Measurements from ENCODE around the gene RPS15. TPM values are rescaled to one million over a fixed set of nuclear protein-coding genes. Genes with fewer than 3 reads are reported as not detected.

Gene RPS15
- total RNA-seq, 4 donors from 2014 or later, result 1,297 to 2,978 (median 2,171) TPM

DNA sequence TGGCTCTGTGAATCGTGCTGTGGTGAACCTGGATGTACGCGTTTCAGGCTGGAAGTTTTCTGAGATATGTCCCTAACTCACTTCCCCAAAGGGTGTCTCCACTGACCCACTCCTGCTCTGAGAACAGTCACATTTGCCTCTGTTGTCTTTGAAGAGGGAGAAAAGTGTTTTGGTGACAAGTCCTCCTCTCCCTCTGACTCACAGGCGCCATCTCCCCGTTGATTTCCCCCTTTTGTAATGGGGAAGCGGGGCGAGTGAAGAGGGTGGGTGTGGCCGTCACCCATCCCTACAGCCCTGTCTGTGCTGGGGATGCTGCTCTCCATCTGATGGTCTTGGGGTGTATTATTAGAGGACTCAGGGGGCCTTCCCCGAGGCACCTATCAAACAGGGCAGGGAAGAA is 21.3 kb downstream of the RPS15 start:
- intact Hi-C loops (cut with DNase I), result no loop called here
- WGBS, result 88% methylated on average over 9 of the region's 9 CpGs

GRCh38 chr19:1460033-1460995 is 22.1 kb downstream of the RPS15 start:
- peaks cover 0 to 53% (median 26%) of the 10 kb centered on the region in 4 donors for H3K27me3 ChIP-seq
- TF ChIP-seq CTCF (IDR thresholded peaks at IDR 0.05), result no peak
- no peak for TF ChIP-seq EP300 (IDR thresholded peaks at IDR 0.05)
- no peak for TF ChIP-seq POLR2A (IDR thresholded peaks at IDR 0.05; ENCODE audit: low read depth)
- TF ChIP-seq POLR2AphosphoS5 (IDR thresholded peaks at IDR 0.05), result no peak
- H3K36me3 ChIP-seq, result peaks cover 0 to 22% (median 17%) of the 10 kb centered on the region in 4 donors
- no peak overlapping the region for H3K27ac ChIP-seq (replicated peaks in 1 of 4)
- intact Hi-C loops (cut with DNase I), result no loop called here
- WGBS, result 92% methylated on average over 32 of the region's 36 CpGs
- no peak overlapping the region for H3K4me3 ChIP-seq
- DNase-seq (ENCODE audit: extremely low spot score), result no peak
- peaks cover 2 to 23% (median 18%) of the 10 kb centered on the region in 4 donors for H3K4me1 ChIP-seq
- H3K9me3 ChIP-seq, result no peaks in the 10 kb centered on the region

More for the DNA sequence above, 21.3 kb downstream of the RPS15 start:
- no peak for DNase-seq (ENCODE audit: extremely low spot score)
- Histone ChIP-seq H3K27ac (replicated peaks in 1 of 4) (no peak overlapping the region), H3K4me3 (no peak overlapping the region), H3K9me3 (no peaks in the 10 kb centered on the region), H3K36me3 (peaks cover 0 to 22% (median 17%) of the 10 kb centered on the region in 4 donors), H3K27me3 (peaks cover 0 to 53% (median 34%) of the 10 kb centered on the region in 4 donors), H3K4me1 (peaks cover 6 to 26% (median 21%) of the 10 kb centered on the region in 4 donors)
- no peak for TF ChIP-seq POLR2A (IDR thresholded peaks at IDR 0.05; ENCODE audit: low read depth)
- no peak for TF ChIP-seq POLR2AphosphoS5 (IDR thresholded peaks at IDR 0.05)
- no peak for TF ChIP-seq EP300 (IDR thresholded peaks at IDR 0.05)
- TF ChIP-seq CTCF (IDR thresholded peaks at IDR 0.05), result no peak

DNA sequence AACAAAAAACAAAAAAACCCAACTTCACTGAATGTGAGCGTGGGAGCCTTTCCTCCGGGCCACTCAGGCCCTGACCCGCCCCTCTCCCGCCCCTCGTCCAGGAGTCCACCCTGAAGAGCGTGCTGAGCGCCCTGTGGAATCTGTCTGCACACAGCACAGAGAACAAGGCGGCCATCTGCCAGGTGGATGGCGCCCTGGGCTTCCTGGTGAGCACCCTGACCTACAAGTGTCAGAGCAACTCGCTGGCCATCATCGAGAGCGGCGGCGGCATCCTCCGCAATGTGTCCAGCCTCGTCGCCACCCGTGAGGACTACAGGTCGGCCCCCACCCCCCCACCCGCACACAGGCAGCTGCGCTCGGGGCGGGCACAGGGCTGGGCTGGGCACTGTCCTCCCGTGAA is 23.7 kb downstream of the RPS15 start:
- H3K27me3 ChIP-seq, result peaks cover 0 to 53% (median 23%) of the 10 kb centered on the region in 4 donors
- intact Hi-C loops (cut with DNase I), result no loop called here
- WGBS, result 92% methylated on average over 24 of the region's 24 CpGs
- H3K36me3 ChIP-seq, result peaks cover 0 to 24% (median 17%) of the 10 kb centered on the region in 4 donors
- no peak for DNase-seq (ENCODE audit: extremely low spot score)
- H3K4me1 ChIP-seq, result peaks cover 9 to 23% (median 18%) of the 10 kb centered on the region in 4 donors
- TF ChIP-seq POLR2AphosphoS5 (IDR thresholded peaks at IDR 0.05) (no peak), POLR2A (IDR thresholded peaks at IDR 0.05; ENCODE audit: low read depth) (no peak)
- H3K9me3 ChIP-seq, result no peaks in the 10 kb centered on the region
- H3K4me3 ChIP-seq, result no peak overlapping the region
- no peak overlapping the region for H3K27ac ChIP-seq (replicated peaks in 1 of 4)

DNA sequence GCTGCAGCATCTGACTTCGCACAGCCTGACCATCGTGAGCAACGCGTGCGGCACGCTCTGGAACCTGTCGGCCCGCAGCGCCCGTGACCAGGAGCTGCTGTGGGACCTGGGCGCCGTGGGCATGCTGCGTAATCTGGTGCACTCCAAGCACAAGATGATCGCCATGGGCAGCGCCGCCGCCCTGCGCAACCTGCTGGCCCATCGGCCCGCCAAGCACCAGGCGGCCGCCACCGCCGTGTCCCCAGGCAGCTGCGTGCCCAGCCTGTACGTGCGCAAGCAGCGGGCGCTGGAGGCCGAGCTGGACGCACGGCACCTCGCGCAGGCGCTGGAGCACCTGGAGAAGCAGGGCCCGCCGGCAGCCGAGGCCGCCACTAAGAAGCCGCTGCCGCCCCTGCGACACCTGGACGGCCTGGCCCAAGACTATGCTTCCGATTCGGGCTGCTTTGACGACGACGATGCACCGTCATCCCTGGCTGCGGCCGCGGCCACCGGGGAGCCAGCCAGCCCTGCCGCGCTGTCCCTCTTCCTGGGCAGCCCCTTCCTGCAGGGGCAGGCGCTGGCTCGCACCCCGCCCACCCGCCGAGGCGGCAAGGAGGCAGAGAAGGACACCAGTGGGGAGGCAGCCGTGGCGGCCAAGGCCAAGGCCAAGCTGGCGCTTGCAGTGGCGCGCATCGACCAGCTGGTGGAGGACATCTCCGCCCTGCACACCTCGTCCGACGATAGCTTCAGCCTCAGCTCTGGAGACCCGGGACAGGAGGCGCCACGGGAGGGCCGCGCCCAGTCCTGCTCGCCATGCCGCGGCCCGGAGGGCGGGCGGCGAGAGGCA is 27.2 kb downstream of the RPS15 start:
- Histone ChIP-seq H3K27ac (replicated peaks in 1 of 4) (no peak overlapping the region), H3K36me3 (peaks cover 0 to 17% (median 9%) of the 10 kb centered on the region in 4 donors), H3K9me3 (no peaks in the 10 kb centered on the region), H3K4me3 (peak overlapping the region in 1 of 4 donors; percentile 9), H3K4me1 (peaks cover 39 to 55% (median 49%) of the 10 kb centered on the region in 4 donors), H3K27me3 (peaks cover 15 to 73% (median 41%) of the 10 kb centered on the region in 4 donors)
- WGBS, result 82% methylated on average over 12 of the region's 83 CpGs
- TF ChIP-seq CTCF (IDR thresholded peaks at IDR 0.05) (peak; percentile 22 to 44 (median 30)), POLR2AphosphoS5 (IDR thresholded peaks at IDR 0.05) (no peak), EP300 (IDR thresholded peaks at IDR 0.05) (no peak)
- DNase-seq (ENCODE audit: extremely low spot score), result no peak
- intact Hi-C loops (cut with DNase I), result no loop called here

Measured in esophagus muscularis mucosa (tissue), 4 donors.